Measurements from ENCODE around the gene HES5.

DNA sequence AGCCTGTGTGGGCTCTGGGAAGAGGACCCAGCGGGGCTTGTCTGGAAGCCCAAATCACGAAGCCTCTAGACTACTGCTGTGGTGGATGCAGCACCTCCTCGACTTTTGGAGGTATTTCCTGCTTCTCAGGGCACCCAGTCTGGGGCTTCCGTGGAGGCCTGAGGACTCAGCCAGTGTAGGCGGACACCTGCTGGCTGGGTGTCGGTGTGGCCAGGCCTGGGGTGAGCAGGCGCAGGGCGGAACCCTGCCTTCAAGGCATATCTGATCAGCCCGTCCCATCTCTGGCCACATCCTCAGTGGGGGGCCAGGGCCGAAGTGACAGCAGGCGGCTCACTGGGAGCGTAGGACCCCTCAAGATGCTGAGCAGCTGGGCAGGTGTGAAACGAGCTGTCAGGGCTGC lies 47.0 kb downstream of the HES5 start:
- TF ChIP-seq CTCF (IDR thresholded peaks at IDR 0.05) (no peak), POLR2A (IDR thresholded peaks at IDR 0.05) (no peak), POLR2AphosphoS5 (IDR thresholded peaks at IDR 0.05) (no peak), EP300 (IDR thresholded peaks at IDR 0.05) (no peak)

Data from gastroesophageal sphincter (tissue), 3 donors.